DOHH2 (cell line): ENCODE results near the gene FLNB.

ENCODE experiments used
- EZH2phosphoT487 ChIP-seq: fragments of 200-600 bp; sonication (generic); IDR thresholded peaks from 2 replicates; pipeline ENCODE4 v1.6.1; 2017; ENCODE audit warnings: borderline replicate concordance, mild to moderate bottlenecking, antibody characterized with exemption, low read length, moderate library complexity, mixed read lengths
- TF ChIP-seq, protein P1 (sequence below): fragments of 200-600 bp; sonication (generic); IDR thresholded peaks from one replicate; pipeline ENCODE4 v1.5.1; 2014; ENCODE audit warnings: antibody characterized with exemption, mild to moderate bottlenecking, low read depth, low read length; ENCODE audit not compliant: poor library complexity, severe bottlenecking

DNA sequence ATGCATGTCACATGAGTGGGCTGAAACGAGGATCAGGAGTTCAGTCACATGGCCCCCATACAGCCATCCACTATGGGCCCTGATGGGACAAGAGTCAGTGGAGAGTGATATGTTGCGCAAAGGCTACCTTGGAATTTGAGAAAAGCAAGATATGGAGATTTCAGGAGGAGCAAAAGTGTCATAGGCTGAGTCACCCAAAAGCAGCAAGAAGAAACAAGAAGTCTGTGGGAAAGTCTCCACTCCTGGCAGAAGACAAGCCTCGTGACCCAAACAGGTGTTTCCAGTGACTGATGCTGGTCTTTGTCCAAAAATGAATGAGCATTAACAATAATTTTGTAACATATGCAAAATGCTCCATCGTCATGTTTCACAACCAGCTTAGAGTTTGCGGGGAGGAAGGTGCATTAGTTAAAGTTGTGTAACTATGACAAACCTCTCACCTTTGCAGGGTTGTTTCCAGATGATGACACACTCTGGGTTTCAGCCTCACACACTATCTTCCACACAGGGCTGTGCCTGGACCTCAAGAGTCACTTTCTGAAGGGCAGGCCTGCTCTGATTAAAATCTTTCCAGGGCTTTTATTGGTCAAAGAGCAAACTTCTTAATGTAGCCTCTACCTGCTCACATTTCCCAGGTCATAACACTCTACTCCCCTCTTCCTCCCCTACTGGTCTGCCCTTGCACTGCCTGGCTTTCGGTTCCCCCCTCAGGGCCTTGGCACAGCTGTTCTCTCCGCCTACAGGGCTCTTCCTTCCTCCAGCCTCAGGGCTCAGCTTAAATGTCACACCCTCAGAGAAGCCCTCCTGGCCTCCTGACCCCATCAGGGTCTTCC is 206.5 kb downstream of the FLNB start:
- TF ChIP-seq, protein P1, sequence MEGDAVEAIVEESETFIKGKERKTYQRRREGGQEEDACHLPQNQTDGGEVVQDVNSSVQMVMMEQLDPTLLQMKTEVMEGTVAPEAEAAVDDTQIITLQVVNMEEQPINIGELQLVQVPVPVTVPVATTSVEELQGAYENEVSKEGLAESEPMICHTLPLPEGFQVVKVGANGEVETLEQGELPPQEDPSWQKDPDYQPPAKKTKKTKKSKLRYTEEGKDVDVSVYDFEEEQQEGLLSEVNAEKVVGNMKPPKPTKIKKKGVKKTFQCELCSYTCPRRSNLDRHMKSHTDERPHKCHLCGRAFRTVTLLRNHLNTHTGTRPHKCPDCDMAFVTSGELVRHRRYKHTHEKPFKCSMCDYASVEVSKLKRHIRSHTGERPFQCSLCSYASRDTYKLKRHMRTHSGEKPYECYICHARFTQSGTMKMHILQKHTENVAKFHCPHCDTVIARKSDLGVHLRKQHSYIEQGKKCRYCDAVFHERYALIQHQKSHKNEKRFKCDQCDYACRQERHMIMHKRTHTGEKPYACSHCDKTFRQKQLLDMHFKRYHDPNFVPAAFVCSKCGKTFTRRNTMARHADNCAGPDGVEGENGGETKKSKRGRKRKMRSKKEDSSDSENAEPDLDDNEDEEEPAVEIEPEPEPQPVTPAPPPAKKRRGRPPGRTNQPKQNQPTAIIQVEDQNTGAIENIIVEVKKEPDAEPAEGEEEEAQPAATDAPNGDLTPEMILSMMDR, result peak; percentile 56
- no peak for TF ChIP-seq EZH2phosphoT487
